ENCODE results near the gene RAB4A. TPM values are rescaled to one million over a fixed set of nuclear protein-coding genes. Genes with fewer than 3 reads are reported as not detected.
A peak's percentile ranks its signal among the peaks of the same experiment; 100 is the strongest.
"Not testable (repeated sequence)": the region's sequence is repeated elsewhere in the genome, so short reads cannot be mapped to it uniquely, and the experiment has no call there.

Gene RAB4A
- total RNA-seq, 1 donor from 2014 or later, result 58.6 TPM

GRCh38 chr1:229285440-229285839, 14.5 kb downstream of the RAB4A start:
- no peak for TF ChIP-seq CTCF (IDR thresholded peaks at IDR 0.05)
- Mint-ChIP-seq H3K36me3 (ENCODE audit: low read depth) (peaks cover 4% of the 10 kb centered on the region), H3K27ac (ENCODE audit: unreplicated experiment) (no peak overlapping the region), H3K4me3 (ENCODE audit: unreplicated experiment) (no peak overlapping the region), H3K4me1 (ENCODE audit: low read depth) (peaks cover 35% of the 10 kb centered on the region), H3K27me3 (ENCODE audit: low read depth) (no peaks in the 10 kb centered on the region), H3K9me3 (ENCODE audit: low read depth) (peaks cover 3% of the 10 kb centered on the region)
- no peak for DNase-seq (ENCODE audit: low spot score)

- no peak overlapping the region for H3K27ac Mint-ChIP-seq (ENCODE audit: unreplicated experiment)
- H3K4me1 Mint-ChIP-seq (ENCODE audit: low read depth), result peaks cover 27% of the 10 kb centered on the region
- TF ChIP-seq CTCF (IDR thresholded peaks at IDR 0.05), result no peak
- H3K9me3 Mint-ChIP-seq (ENCODE audit: low read depth), result peaks cover 3% of the 10 kb centered on the region
- H3K36me3 Mint-ChIP-seq (ENCODE audit: low read depth), result peaks cover 9% of the 10 kb centered on the region
- no peak overlapping the region for H3K4me3 Mint-ChIP-seq (ENCODE audit: unreplicated experiment)
- no peaks in the 10 kb centered on the region for H3K27me3 Mint-ChIP-seq (ENCODE audit: low read depth)
- DNase-seq (ENCODE audit: low spot score), result no peak
Observed at GRCh38 chr1:229286099-229286766, 15.3 kb downstream of the RAB4A start.

GRCh38 chr1:229287267-229287666, 16.4 kb downstream of the RAB4A start:
- Mint-ChIP-seq H3K4me1 (ENCODE audit: low read depth) (peaks cover 18% of the 10 kb centered on the region), H3K27ac (ENCODE audit: unreplicated experiment) (peak overlapping the region; percentile 34), H3K9me3 (ENCODE audit: low read depth) (peaks cover 3% of the 10 kb centered on the region)

GRCh38 chr1:229288516-229288915, 17.6 kb downstream of the RAB4A start:
- H3K36me3 Mint-ChIP-seq (ENCODE audit: low read depth), result peaks cover 8% of the 10 kb centered on the region
- H3K27me3 Mint-ChIP-seq (ENCODE audit: low read depth), result no peaks in the 10 kb centered on the region
- no peak overlapping the region for H3K27ac Mint-ChIP-seq (ENCODE audit: unreplicated experiment)
- H3K9me3 Mint-ChIP-seq (ENCODE audit: low read depth), result no peaks in the 10 kb centered on the region
- TF ChIP-seq CTCF (IDR thresholded peaks at IDR 0.05), result no peak
- no peak for DNase-seq (ENCODE audit: low spot score)
- H3K4me1 Mint-ChIP-seq (ENCODE audit: low read depth), result peaks cover 13% of the 10 kb centered on the region
- no peak overlapping the region for H3K4me3 Mint-ChIP-seq (ENCODE audit: unreplicated experiment)

More at GRCh38 chr1:229287267-229287666, 16.4 kb downstream of the RAB4A start:
- no peaks in the 10 kb centered on the region for H3K27me3 Mint-ChIP-seq (ENCODE audit: low read depth)
- H3K4me3 Mint-ChIP-seq (ENCODE audit: unreplicated experiment), result no peak overlapping the region
- no peak for DNase-seq (ENCODE audit: low spot score)
- peaks cover 12% of the 10 kb centered on the region for H3K36me3 Mint-ChIP-seq (ENCODE audit: low read depth)
- TF ChIP-seq CTCF (IDR thresholded peaks at IDR 0.05), result no peak

- H3K36me3 Mint-ChIP-seq (ENCODE audit: low read depth), result peaks cover 12% of the 10 kb centered on the region
- DNase-seq (ENCODE audit: low spot score); H3K27me3 Mint-ChIP-seq (ENCODE audit: low read depth); H3K4me3 Mint-ChIP-seq (ENCODE audit: unreplicated experiment); H3K27ac Mint-ChIP-seq (ENCODE audit: unreplicated experiment); H3K9me3 Mint-ChIP-seq (ENCODE audit: low read depth): not testable (repeated sequence)
- peaks cover 13% of the 10 kb centered on the region for H3K4me1 Mint-ChIP-seq (ENCODE audit: low read depth)
Observed at GRCh38 chr1:229291686-229292085, 20.8 kb downstream of the RAB4A start.
